HepG2 (cell line): ENCODE data around the gene GPR33. TPM values are rescaled to one million over a fixed set of nuclear protein-coding genes. Genes with fewer than 3 reads are reported as not detected.
A peak's percentile ranks its signal among the peaks of the same experiment; 100 is the strongest.

Source experiments
- CEBPG ChIP-seq: IDR thresholded peaks from 2 replicates; pipeline ENCODE4 v1.6.1; 2016
- MAZ ChIP-seq, 2 experiments: sonication (generic) in 1 of 2; formaldehyde crosslinking in 1 of 2; IDR thresholded peaks; 2 replicates each; pipeline versions ENCODE4 v1.5.0 to v1.6.1; 2012 to 2020; ENCODE audit warnings: low read depth in 2 of 2, mild to moderate bottlenecking in 2 of 2, borderline replicate concordance in 1 of 2, improper control_type of control experiment in 1 of 2, low read length in 1 of 2, missing genetic modification reagents in 1 of 2, moderate library complexity in 1 of 2
- ONECUT2 ChIP-seq: sonication (generic); formaldehyde crosslinking; IDR thresholded peaks from 2 replicates; pipeline ENCODE4 v1.4.0; 2020; ENCODE audit warnings: missing genetic modification reagents
- TP53 ChIP-seq: sonication (generic); formaldehyde crosslinking; conservative IDR thresholded peaks from 2 replicates; pipeline ENCODE4 v1.4.0; 2020; ENCODE audit warnings: missing genetic modification reagents
- YEATS4 ChIP-seq: sonication (generic); formaldehyde crosslinking; IDR thresholded peaks from 2 replicates; pipeline ENCODE4 v1.4.0; 2020; ENCODE audit warnings: missing genetic modification reagents, borderline replicate concordance
- ZNF839 ChIP-seq: sonication (generic); formaldehyde crosslinking; IDR thresholded peaks from 2 replicates; pipeline ENCODE4 v1.4.0; 2020; ENCODE audit warnings: missing genetic modification reagents, mild to moderate bottlenecking, borderline replicate concordance
- ZNF850 ChIP-seq: sonication (generic); formaldehyde crosslinking; conservative IDR thresholded peaks from 2 replicates; pipeline ENCODE4 v1.9.0; 2021; ENCODE audit warnings: mild to moderate bottlenecking, missing genetic modification reagents
- ZSCAN29 ChIP-seq: sonication (generic); formaldehyde crosslinking; conservative IDR thresholded peaks from 2 replicates; pipeline ENCODE4 v1.4.0; 2020; ENCODE audit warnings: mild to moderate bottlenecking, missing genetic modification reagents
- polyA plus RNA-seq, 8 experiments: library from polyadenylated mRNA; depleted of rRNA in 3 of 8; stranded (reverse) in 7 of 8; unstranded in 1 of 8; fragments of >200 nt; fragmentation: Illumina TruSeq in 4 of 8; extraction: Trizol in 4 of 8; gene quantifications; 2 replicates each; pipeline versions ENCODE4 v1.2.1 to v1.2.3, GENCODE V29; 2011 to 2016; ENCODE audit warnings: low read depth in 4 of 8, missing spikeins in 1 of 8, mixed read lengths in 1 of 8; ENCODE audit not compliant: insufficient read depth in 1 of 8
- total RNA-seq, 5 experiments: library from RNA; depleted of rRNA; stranded (reverse); fragments of >200 nt; fragmentation: Illumina TruSeq; extraction: Trizol; gene quantifications; 2 replicates each; pipeline ENCODE4 v1.2.3, GENCODE V29; 2016; ENCODE audit warnings: low read depth in 1 of 5
- TF ChIP-seq, protein P1 (sequence below): sonication (generic); formaldehyde crosslinking; IDR thresholded peaks from 2 replicates; pipeline ENCODE4 v1.5.1; 2020; ENCODE audit warnings: mild to moderate bottlenecking, missing genetic modification reagents, moderate library complexity
- TF ChIP-seq, protein P2 (sequence below): sonication (generic); formaldehyde crosslinking; IDR thresholded peaks from 2 replicates; pipeline ENCODE4 v1.5.0; 2020; ENCODE audit warnings: mild to moderate bottlenecking, missing genetic modification reagents, borderline replicate concordance
- TF ChIP-seq, protein P3 (sequence below): sonication (generic); formaldehyde crosslinking; IDR thresholded peaks from 2 replicates; pipeline ENCODE4 v1.9.0; 2021; ENCODE audit warnings: missing genetic modification reagents, borderline replicate concordance
- TF ChIP-seq, protein P4 (sequence below): sonication (generic); formaldehyde crosslinking; IDR thresholded peaks from 2 replicates; pipeline ENCODE4 v1.4.0; 2020; ENCODE audit warnings: low read depth, mild to moderate bottlenecking, missing genetic modification reagents
- TF ChIP-seq, protein P5 (sequence below): sonication (generic); formaldehyde crosslinking; conservative IDR thresholded peaks from 2 replicates; pipeline ENCODE4 v1.4.0; 2020; ENCODE audit warnings: missing genetic modification reagents

The GPR33 gene
- total and polyA plus RNA-seq, 2 of the 13 experiments (the other 11 are each of a cell fraction or from before 2014, with no cell fraction given), result not detected

DNA sequence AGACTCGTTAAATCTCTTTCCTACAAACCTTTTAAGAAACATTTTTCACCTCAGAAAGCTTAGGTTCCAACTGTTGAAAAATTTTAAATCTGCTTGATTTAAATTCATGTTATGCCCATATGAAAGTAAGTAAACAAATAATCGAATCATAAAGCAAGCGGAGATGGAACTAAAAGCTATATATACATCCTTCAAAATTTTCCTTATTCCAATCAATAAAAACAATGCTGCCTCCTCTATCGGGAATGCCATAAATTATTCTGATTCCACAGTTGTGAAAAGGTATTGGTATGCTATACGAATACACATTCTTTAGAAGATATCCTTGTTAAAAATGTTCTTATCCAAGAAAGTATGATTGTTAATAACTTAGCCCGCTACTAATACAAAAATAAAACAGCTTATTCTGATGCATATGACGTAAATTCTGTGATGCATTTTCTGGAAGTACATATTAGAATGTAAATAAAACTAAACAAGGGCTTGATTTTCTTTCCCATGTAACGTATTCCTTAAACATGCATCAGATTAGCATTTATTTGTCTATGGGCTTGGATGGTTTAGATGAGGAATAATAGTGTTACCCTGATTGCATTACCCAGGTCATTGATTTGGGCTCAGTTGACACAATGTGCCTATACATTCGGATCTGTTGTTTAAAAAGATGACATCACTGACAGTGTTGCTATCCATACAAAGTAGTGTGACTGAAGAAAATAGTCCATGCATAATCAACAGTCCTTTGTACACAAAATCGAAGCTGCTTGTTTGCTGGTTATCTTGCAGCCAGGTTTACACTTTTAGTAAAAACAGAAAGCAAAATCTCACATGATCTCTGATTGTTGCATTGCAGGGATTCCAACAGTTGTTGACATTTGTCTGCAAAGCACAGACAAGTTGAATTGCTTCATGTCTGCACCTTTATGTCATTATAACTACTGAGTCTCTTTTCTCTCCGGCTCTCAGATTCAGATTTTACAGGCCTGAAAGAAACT, 29.9 kb downstream of the GPR33 start (continued):
- TF ChIP-seq, protein P1, sequence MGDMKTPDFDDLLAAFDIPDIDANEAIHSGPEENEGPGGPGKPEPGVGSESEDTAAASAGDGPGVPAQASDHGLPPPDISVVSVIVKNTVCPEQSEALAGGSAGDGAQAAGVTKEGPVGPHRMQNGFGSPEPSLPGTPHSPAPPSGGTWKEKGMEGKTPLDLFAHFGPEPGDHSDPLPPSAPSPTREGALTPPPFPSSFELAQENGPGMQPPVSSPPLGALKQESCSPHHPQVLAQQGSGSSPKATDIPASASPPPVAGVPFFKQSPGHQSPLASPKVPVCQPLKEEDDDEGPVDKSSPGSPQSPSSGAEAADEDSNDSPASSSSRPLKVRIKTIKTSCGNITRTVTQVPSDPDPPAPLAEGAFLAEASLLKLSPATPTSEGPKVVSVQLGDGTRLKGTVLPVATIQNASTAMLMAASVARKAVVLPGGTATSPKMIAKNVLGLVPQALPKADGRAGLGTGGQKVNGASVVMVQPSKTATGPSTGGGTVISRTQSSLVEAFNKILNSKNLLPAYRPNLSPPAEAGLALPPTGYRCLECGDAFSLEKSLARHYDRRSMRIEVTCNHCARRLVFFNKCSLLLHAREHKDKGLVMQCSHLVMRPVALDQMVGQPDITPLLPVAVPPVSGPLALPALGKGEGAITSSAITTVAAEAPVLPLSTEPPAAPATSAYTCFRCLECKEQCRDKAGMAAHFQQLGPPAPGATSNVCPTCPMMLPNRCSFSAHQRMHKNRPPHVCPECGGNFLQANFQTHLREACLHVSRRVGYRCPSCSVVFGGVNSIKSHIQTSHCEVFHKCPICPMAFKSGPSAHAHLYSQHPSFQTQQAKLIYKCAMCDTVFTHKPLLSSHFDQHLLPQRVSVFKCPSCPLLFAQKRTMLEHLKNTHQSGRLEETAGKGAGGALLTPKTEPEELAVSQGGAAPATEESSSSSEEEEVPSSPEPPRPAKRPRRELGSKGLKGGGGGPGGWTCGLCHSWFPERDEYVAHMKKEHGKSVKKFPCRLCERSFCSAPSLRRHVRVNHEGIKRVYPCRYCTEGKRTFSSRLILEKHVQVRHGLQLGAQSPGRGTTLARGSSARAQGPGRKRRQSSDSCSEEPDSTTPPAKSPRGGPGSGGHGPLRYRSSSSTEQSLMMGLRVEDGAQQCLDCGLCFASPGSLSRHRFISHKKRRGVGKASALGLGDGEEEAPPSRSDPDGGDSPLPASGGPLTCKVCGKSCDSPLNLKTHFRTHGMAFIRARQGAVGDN, result no peak
- TF ChIP-seq ZNF850, result no peak
- TF ChIP-seq, protein P2, sequence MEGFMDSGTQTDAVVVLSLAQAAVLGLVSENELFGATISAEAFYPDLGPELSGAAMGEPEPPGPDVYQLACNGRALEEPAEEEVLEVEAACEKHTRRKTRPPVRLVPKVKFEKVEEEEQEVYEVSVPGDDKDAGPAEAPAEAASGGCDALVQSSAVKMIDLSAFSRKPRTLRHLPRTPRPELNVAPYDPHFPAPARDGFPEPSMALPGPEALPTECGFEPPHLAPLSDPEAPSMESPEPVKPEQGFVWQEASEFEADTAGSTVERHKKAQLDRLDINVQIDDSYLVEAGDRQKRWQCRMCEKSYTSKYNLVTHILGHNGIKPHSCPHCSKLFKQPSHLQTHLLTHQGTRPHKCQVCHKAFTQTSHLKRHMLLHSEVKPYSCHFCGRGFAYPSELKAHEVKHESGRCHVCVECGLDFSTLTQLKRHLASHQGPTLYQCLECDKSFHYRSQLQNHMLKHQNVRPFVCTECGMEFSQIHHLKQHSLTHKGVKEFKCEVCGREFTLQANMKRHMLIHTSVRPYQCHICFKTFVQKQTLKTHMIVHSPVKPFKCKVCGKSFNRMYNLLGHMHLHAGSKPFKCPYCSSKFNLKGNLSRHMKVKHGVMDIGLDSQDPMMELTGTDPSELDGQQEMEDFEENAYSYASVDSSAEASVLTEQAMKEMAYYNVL, result no peak
- peak; percentile 91 for TF ChIP-seq CEBPG (CRISPR knock-in tag)
- TF ChIP-seq, protein P3, sequence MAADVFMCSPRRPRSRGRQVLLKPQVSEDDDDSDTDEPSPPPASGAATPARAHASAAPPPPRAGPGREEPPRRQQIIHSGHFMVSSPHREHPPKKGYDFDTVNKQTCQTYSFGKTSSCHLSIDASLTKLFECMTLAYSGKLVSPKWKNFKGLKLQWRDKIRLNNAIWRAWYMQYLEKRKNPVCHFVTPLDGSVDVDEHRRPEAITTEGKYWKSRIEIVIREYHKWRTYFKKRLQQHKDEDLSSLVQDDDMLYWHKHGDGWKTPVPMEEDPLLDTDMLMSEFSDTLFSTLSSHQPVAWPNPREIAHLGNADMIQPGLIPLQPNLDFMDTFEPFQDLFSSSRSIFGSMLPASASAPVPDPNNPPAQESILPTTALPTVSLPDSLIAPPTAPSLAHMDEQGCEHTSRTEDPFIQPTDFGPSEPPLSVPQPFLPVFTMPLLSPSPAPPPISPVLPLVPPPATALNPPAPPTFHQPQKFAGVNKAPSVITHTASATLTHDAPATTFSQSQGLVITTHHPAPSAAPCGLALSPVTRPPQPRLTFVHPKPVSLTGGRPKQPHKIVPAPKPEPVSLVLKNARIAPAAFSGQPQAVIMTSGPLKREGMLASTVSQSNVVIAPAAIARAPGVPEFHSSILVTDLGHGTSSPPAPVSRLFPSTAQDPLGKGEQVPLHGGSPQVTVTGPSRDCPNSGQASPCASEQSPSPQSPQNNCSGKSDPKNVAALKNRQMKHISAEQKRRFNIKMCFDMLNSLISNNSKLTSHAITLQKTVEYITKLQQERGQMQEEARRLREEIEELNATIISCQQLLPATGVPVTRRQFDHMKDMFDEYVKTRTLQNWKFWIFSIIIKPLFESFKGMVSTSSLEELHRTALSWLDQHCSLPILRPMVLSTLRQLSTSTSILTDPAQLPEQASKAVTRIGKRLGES, result 0 out of 2 replicates have a peak, but pooled peaks have one; percentile 51
- TF ChIP-seq, protein P4, sequence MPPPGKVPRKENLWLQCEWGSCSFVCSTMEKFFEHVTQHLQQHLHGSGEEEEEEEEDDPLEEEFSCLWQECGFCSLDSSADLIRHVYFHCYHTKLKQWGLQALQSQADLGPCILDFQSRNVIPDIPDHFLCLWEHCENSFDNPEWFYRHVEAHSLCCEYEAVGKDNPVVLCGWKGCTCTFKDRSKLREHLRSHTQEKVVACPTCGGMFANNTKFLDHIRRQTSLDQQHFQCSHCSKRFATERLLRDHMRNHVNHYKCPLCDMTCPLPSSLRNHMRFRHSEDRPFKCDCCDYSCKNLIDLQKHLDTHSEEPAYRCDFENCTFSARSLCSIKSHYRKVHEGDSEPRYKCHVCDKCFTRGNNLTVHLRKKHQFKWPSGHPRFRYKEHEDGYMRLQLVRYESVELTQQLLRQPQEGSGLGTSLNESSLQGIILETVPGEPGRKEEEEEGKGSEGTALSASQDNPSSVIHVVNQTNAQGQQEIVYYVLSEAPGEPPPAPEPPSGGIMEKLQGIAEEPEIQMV, result no peak
- TF ChIP-seq ZNF839 (CRISPR knock-in tag), result no peak
- peak; percentile 78 for TF ChIP-seq ONECUT2 (CRISPR knock-in tag)
- TF ChIP-seq YEATS4 (CRISPR knock-in tag), result no peak
- TF ChIP-seq, protein P5, sequence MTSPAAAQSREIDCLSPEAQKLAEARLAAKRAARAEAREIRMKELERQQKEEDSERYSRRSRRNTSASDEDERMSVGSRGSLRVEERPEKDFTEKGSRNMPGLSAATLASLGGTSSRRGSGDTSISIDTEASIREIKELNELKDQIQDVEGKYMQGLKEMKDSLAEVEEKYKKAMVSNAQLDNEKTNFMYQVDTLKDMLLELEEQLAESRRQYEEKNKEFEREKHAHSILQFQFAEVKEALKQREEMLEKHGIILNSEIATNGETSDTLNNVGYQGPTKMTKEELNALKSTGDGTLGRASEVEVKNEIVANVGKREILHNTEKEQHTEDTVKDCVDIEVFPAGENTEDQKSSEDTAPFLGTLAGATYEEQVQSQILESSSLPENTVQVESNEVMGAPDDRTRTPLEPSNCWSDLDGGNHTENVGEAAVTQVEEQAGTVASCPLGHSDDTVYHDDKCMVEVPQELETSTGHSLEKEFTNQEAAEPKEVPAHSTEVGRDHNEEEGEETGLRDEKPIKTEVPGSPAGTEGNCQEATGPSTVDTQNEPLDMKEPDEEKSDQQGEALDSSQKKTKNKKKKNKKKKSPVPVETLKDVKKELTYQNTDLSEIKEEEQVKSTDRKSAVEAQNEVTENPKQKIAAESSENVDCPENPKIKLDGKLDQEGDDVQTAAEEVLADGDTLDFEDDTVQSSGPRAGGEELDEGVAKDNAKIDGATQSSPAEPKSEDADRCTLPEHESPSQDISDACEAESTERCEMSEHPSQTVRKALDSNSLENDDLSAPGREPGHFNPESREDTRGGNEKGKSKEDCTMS (CRISPR knock-in tag), result no peak
- TF ChIP-seq MAZ (IDR thresholded peaks at IDR 0.05; ENCODE audit: borderline replicate concordance, low read depth, low read length), result no peak
- no peak for TF ChIP-seq MAZ (CRISPR knock-in tag; IDR thresholded peaks at IDR 0.05; ENCODE audit: low read depth)
- no peak for TF ChIP-seq ZSCAN29 (CRISPR knock-in tag)
- TF ChIP-seq TP53 (CRISPR knock-in tag), result no peak
